Measurements from ENCODE around the gene ZNF614. TPM values are rescaled to one million over a fixed set of nuclear protein-coding genes. Genes with fewer than 3 reads are reported as not detected.

The ZNF614 gene
- total RNA-seq, 6 experiments from 2014 or later = 1.2 to 2.7 (median 1.6) TPM

GRCh38 chr19:52020506-52020905, 7.7 kb downstream of the ZNF614 start:
- H3K27me3 ChIP-seq = no peaks in the 10 kb centered on the region
- H3K27ac ChIP-seq = no peak overlapping the region
- DNase-seq (no peak), ATAC-seq (no peak)
- H3K4me3 ChIP-seq = no peak overlapping the region
- no peaks in the 10 kb centered on the region for H3K4me1 ChIP-seq
- no peak for TF ChIP-seq POLR2A (IDR thresholded peaks at IDR 0.05)
- TF ChIP-seq, protein P1, sequence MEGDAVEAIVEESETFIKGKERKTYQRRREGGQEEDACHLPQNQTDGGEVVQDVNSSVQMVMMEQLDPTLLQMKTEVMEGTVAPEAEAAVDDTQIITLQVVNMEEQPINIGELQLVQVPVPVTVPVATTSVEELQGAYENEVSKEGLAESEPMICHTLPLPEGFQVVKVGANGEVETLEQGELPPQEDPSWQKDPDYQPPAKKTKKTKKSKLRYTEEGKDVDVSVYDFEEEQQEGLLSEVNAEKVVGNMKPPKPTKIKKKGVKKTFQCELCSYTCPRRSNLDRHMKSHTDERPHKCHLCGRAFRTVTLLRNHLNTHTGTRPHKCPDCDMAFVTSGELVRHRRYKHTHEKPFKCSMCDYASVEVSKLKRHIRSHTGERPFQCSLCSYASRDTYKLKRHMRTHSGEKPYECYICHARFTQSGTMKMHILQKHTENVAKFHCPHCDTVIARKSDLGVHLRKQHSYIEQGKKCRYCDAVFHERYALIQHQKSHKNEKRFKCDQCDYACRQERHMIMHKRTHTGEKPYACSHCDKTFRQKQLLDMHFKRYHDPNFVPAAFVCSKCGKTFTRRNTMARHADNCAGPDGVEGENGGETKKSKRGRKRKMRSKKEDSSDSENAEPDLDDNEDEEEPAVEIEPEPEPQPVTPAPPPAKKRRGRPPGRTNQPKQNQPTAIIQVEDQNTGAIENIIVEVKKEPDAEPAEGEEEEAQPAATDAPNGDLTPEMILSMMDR (IDR thresholded peaks at IDR 0.05) = no peak
- 93% methylated on average over 3 of the region's 4 CpGs for WGBS (ENCODE audit: insufficient coverage, low coverage, low lambda C conversion rate, missing lambda C conversion rate)
- intact Hi-C loops (cut with DNase I) = no loop called here
- H3K36me3 ChIP-seq = peaks cover 0 to 65% (median 33%) of the 10 kb centered on the region in 4 donors
- H3K9me3 ChIP-seq = peaks cover 0 to 47% (median 21%) of the 10 kb centered on the region in 4 donors

DNA sequence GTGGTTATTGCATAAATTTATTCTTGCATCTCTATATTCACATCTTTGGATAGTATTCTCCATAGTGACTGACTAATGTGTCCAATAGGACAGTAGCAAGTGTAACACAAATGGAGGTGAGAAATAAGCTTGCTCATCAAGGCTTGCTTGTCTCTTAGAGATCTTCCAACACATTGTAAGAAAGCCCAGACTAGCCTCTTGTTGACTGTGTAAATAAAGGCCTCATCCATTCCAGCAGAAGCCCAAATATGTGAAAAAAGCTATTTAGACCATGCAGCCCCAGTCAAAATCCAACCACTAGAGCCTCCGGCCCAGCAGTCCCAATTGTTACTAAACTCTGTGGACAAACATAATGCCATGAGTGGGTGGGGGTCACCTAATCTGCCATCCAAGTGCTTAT, 17.5 kb downstream of the ZNF614 start:
- Histone ChIP-seq H3K27me3 (no peaks in the 10 kb centered on the region), H3K27ac (no peak overlapping the region), H3K4me1 (peaks cover 0 to 3% (median under 1%) of the 10 kb centered on the region in 4 donors), H3K36me3 (peaks cover 0 to 3% (median 0%) of the 10 kb centered on the region in 4 donors), H3K4me3 (no peak overlapping the region), H3K9me3 (peaks cover 0 to 10% (median under 1%) of the 10 kb centered on the region in 4 donors)
- DNase-seq (no peak), ATAC-seq (no peak)
- 60% methylated on average over 1 of the region's 1 CpG for WGBS (ENCODE audit: insufficient coverage, low coverage, low lambda C conversion rate, missing lambda C conversion rate)
- intact Hi-C loops (cut with DNase I) = no loop called here
- no peak for TF ChIP-seq POLR2A (IDR thresholded peaks at IDR 0.05)
- TF ChIP-seq, protein P1 (IDR thresholded peaks at IDR 0.05) = no peak

- Histone ChIP-seq H3K27me3 (no peaks in the 10 kb centered on the region), H3K9me3 (peaks cover 0 to 19% (median 0%) of the 10 kb centered on the region in 4 donors), H3K36me3 (peaks cover 0 to 9% (median 3%) of the 10 kb centered on the region in 4 donors), H3K4me3 (peak within 1 kb of the TSS; percentile 68 to 79 (median 75)), H3K27ac (peak within 1 kb of the TSS; percentile 27 to 73 (median 33)), H3K4me1 (peaks cover 0 to 3% (median under 1%) of the 10 kb centered on the region in 4 donors)
- WGBS (ENCODE audit: insufficient coverage, low coverage, low lambda C conversion rate, missing lambda C conversion rate) = under 1% methylated on average over 18 of the region's 44 CpGs
- DNase-seq (peak; percentile 91 to 93 (median 93)), ATAC-seq (peak; percentile 99 to 100 (median 100))
- intact Hi-C loops (cut with DNase I) = no loop called here
- peak; percentile 22 for TF ChIP-seq POLR2A (IDR thresholded peaks at IDR 0.05)
- TF ChIP-seq, protein P1 (IDR thresholded peaks at IDR 0.05) = no peak
Measured at GRCh38 chr19:52007806-52008557, 20.2 kb downstream of the ZNF614 start, which contains the start of gene ZNF615. ZNF615 (minus strand) TSS chr19:52008211; CDS start chr19:52003711, 4,500 bp downstream.

- 12% methylated on average over 8 of the region's 9 CpGs for WGBS (ENCODE audit: insufficient coverage, low coverage, low lambda C conversion rate, missing lambda C conversion rate)
- peak; percentile 5 to 18 (median 13) for ATAC-seq
- Histone ChIP-seq H3K36me3 (peaks cover 0 to 9% (median 4%) of the 10 kb centered on the region in 4 donors), H3K9me3 (peaks cover 0 to 19% (median 0%) of the 10 kb centered on the region in 4 donors), H3K4me3 (peak overlapping the region; percentile 68 to 79 (median 75)), H3K4me1 (peaks cover 0 to 3% (median under 1%) of the 10 kb centered on the region in 4 donors), H3K27ac (no peak overlapping the region), H3K27me3 (no peaks in the 10 kb centered on the region)
- TF ChIP-seq POLR2A (IDR thresholded peaks at IDR 0.05) = no peak
- TF ChIP-seq, protein P1 (IDR thresholded peaks at IDR 0.05) = no peak
- intact Hi-C loops (cut with DNase I) = no loop called here
- no peak for DNase-seq
Measured at GRCh38 chr19:52007451-52007805, 20.8 kb downstream of the ZNF614 start.

All from right lobe of liver (tissue), 6 donors.